HEK293 (cell line): Measurements from ENCODE around the gene AKT1.
A peak's percentile ranks its signal among the peaks of the same experiment; 100 is the strongest.

Source experiments
- CTCF ChIA-PET: fragments of 350-600 bp; formaldehyde crosslinking; extraction: SDS; loops from one replicate; lab custom pipeline; 2021; ENCODE audit warnings: antibody characterized with exemption; lab: Yijun Ruan, JAX
- POLR2A ChIA-PET: fragments of 300-600 bp; formaldehyde crosslinking; extraction: SDS; loops from one replicate; lab custom pipeline; 2020; ENCODE audit warnings: antibody characterized with exemption, inconsistent platforms; lab: Yijun Ruan, JAX
- H3K27ac ChIP-seq: fragments of 200-500 bp; sonication (Bioruptor generic); 2 replicates; pipeline ENCODE4 v1.5.1; 2014; ENCODE audit warnings: low read depth, low read length, control low read depth, inconsistent platforms; ENCODE audit errors: extremely low read depth
- H3K36me3 ChIP-seq, 2 experiments: fragments of 200-500 bp in 1 of 2; sonication (Bioruptor generic) in 1 of 2; 1 replicate in 1 of 2; 2 replicates in 1 of 2; pipeline ENCODE4 v1.5.1; 2014 to 2017; ENCODE audit warnings: inconsistent platforms in 2 of 2, low read length in 2 of 2; ENCODE audit not compliant: control insufficient read depth in 2 of 2, insufficient read depth in 1 of 2
- H3K4me1 ChIP-seq: fragments of 200-500 bp; sonication (Bioruptor generic); 2 replicates; pipeline ENCODE4 v1.5.1; 2014; ENCODE audit warnings: mild to moderate bottlenecking, low read length, inconsistent platforms; ENCODE audit not compliant: control insufficient read depth, insufficient read depth
- H3K4me3 ChIP-seq: 2 replicates; pipeline ENCODE4 v1.5.1; 2011; ENCODE audit warnings: low read depth, mild to moderate bottlenecking, control low read depth, low read length, moderate library complexity
- H3K9me3 ChIP-seq: fragments of 200-500 bp; sonication (Bioruptor generic); 2 replicates; pipeline ENCODE4 v1.5.1; 2014; ENCODE audit warnings: low read depth, low read length, inconsistent platforms; ENCODE audit not compliant: control insufficient read depth, insufficient read depth
- BCL6B ChIP-seq: fragments of 450-650 bp; formaldehyde crosslinking; IDR thresholded peaks from 2 replicates; pipeline ENCODE4 v1.5.1; 2017; ENCODE audit warnings: missing biosample characterization, missing genetic modification characterization
- KLF7 ChIP-seq: fragments of 450-650 bp; formaldehyde crosslinking; IDR thresholded peaks from 2 replicates; pipeline ENCODE4 v1.5.1; 2016; ENCODE audit warnings: missing biosample characterization, missing genetic modification characterization, borderline replicate concordance
- KLF8 ChIP-seq: fragments of 450-650 bp; formaldehyde crosslinking; IDR thresholded peaks from 2 replicates; pipeline ENCODE4 v1.5.1; 2016; ENCODE audit warnings: missing biosample characterization, missing genetic modification characterization
- SETDB1 ChIP-seq: IDR thresholded peaks from one replicate; pipeline ENCODE4 v1.6.1; 2017; ENCODE audit warnings: mild to moderate bottlenecking, low read length, moderate library complexity, mixed read lengths; ENCODE audit not compliant: insufficient read length
- SP2 ChIP-seq: fragments of 450-650 bp; formaldehyde crosslinking; IDR thresholded peaks from 2 replicates; pipeline ENCODE4 v1.5.1; 2016; ENCODE audit warnings: missing biosample characterization, missing genetic modification characterization
- SP7 ChIP-seq: fragments of 450-650 bp; formaldehyde crosslinking; IDR thresholded peaks from 2 replicates; pipeline ENCODE4 v1.5.1; 2016; ENCODE audit warnings: missing biosample characterization, missing genetic modification characterization
- ZFP37 ChIP-seq: fragments of 450-650 bp; formaldehyde crosslinking; IDR thresholded peaks from 2 replicates; pipeline ENCODE4 v1.5.1; 2016; ENCODE audit warnings: missing biosample characterization, missing genetic modification characterization
- ZNF121 ChIP-seq: fragments of 450-650 bp; formaldehyde crosslinking; IDR thresholded peaks from 2 replicates; pipeline ENCODE4 v1.5.1; 2016; ENCODE audit warnings: missing biosample characterization, missing genetic modification characterization
- ZNF132 ChIP-seq: fragments of 450-650 bp; formaldehyde crosslinking; IDR thresholded peaks from 2 replicates; pipeline ENCODE4 v1.5.1; 2017; ENCODE audit warnings: missing biosample characterization, missing genetic modification characterization, borderline replicate concordance
- ZNF157 ChIP-seq: fragments of 450-650 bp; formaldehyde crosslinking; IDR thresholded peaks from 2 replicates; pipeline ENCODE4 v1.5.1; 2016; ENCODE audit warnings: missing biosample characterization, missing genetic modification characterization
- ZNF184 ChIP-seq: fragments of 450-650 bp; IDR thresholded peaks from 2 replicates; pipeline ENCODE4 v1.5.1; 2018; ENCODE audit warnings: missing biosample characterization, mild to moderate bottlenecking, missing genetic modification characterization
- ZNF214 ChIP-seq: fragments of 450-650 bp; formaldehyde crosslinking; IDR thresholded peaks from 2 replicates; pipeline ENCODE4 v1.5.1; 2017; ENCODE audit warnings: missing biosample characterization, mild to moderate bottlenecking, missing genetic modification characterization, borderline replicate concordance
- ZNF266 ChIP-seq: fragments of 450-650 bp; formaldehyde crosslinking; IDR thresholded peaks from 2 replicates; pipeline ENCODE4 v1.5.1; 2016; ENCODE audit warnings: missing biosample characterization, missing genetic modification characterization, low read depth
- ZNF280D ChIP-seq: fragments of 450-650 bp; formaldehyde crosslinking; IDR thresholded peaks from 2 replicates; pipeline ENCODE4 v1.5.1; 2016; ENCODE audit warnings: missing biosample characterization, missing genetic modification characterization
- ZNF354C ChIP-seq: fragments of 450-650 bp; formaldehyde crosslinking; IDR thresholded peaks from 2 replicates; pipeline ENCODE4 v1.5.1; 2016; ENCODE audit warnings: missing biosample characterization, missing genetic modification characterization, low read depth, borderline replicate concordance
- ZNF416 ChIP-seq: fragments of 450-650 bp; formaldehyde crosslinking; IDR thresholded peaks from 2 replicates; pipeline ENCODE4 v1.5.1; 2016; ENCODE audit warnings: missing biosample characterization, missing genetic modification characterization
- ZNF510 ChIP-seq: fragments of 450-650 bp; formaldehyde crosslinking; IDR thresholded peaks from 2 replicates; pipeline ENCODE4 v1.5.1; 2018; ENCODE audit warnings: mild to moderate bottlenecking, missing genetic modification characterization, missing biosample characterization; ENCODE audit not compliant: insufficient replicate concordance
- ZNF580 ChIP-seq: fragments of 450-650 bp; formaldehyde crosslinking; IDR thresholded peaks from 2 replicates; pipeline ENCODE4 v1.5.1; 2016; ENCODE audit warnings: missing biosample characterization, missing genetic modification characterization
- ZNF654 ChIP-seq: fragments of 450-650 bp; formaldehyde crosslinking; IDR thresholded peaks from 2 replicates; pipeline ENCODE4 v1.5.1; 2016; ENCODE audit warnings: low read depth, missing biosample characterization, missing genetic modification characterization
- ZNF768 ChIP-seq: fragments of 450-650 bp; formaldehyde crosslinking; IDR thresholded peaks from 2 replicates; pipeline ENCODE4 v1.5.1; 2018; ENCODE audit warnings: missing biosample characterization, mild to moderate bottlenecking, missing genetic modification characterization
- TF ChIP-seq, protein P1 (sequence below): fragments of 450-650 bp; formaldehyde crosslinking; IDR thresholded peaks from 2 replicates; pipeline ENCODE4 v1.5.1; 2016; ENCODE audit warnings: missing biosample characterization, missing genetic modification characterization
- TF ChIP-seq, protein P2 (sequence below): fragments of 450-650 bp; formaldehyde crosslinking; IDR thresholded peaks from 2 replicates; pipeline ENCODE4 v1.5.1; 2017; ENCODE audit warnings: missing biosample characterization, missing genetic modification characterization

AKT1 gene

DNA sequence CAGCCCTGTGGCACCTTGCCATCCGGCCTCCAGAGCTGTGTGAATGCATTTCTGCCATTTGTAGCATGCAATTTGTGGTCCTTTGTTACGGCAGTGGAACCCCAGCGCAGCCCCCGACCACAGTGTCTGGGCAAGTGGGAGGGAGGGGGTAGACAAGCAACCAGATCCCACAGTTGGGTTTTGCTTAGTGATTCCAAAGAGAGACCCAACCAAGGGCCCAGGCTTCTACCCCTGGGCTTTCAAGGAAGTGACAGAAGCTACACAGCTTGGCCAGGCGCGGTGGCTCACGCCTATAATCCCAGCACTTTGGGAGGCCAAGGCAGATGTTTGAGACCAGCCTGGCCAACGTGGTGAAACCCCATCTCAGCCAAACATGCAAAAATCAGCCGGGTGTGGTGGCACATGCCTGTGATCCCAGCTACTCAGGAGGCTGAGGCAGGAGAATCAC lies 23.2 kb upstream of the AKT1 start (continued):
- TF ChIP-seq, protein P1, sequence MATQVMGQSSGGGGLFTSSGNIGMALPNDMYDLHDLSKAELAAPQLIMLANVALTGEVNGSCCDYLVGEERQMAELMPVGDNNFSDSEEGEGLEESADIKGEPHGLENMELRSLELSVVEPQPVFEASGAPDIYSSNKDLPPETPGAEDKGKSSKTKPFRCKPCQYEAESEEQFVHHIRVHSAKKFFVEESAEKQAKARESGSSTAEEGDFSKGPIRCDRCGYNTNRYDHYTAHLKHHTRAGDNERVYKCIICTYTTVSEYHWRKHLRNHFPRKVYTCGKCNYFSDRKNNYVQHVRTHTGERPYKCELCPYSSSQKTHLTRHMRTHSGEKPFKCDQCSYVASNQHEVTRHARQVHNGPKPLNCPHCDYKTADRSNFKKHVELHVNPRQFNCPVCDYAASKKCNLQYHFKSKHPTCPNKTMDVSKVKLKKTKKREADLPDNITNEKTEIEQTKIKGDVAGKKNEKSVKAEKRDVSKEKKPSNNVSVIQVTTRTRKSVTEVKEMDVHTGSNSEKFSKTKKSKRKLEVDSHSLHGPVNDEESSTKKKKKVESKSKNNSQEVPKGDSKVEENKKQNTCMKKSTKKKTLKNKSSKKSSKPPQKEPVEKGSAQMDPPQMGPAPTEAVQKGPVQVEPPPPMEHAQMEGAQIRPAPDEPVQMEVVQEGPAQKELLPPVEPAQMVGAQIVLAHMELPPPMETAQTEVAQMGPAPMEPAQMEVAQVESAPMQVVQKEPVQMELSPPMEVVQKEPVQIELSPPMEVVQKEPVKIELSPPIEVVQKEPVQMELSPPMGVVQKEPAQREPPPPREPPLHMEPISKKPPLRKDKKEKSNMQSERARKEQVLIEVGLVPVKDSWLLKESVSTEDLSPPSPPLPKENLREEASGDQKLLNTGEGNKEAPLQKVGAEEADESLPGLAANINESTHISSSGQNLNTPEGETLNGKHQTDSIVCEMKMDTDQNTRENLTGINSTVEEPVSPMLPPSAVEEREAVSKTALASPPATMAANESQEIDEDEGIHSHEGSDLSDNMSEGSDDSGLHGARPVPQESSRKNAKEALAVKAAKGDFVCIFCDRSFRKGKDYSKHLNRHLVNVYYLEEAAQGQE (tag by site-specific recombination) = no peak
- TF ChIP-seq ZNF214 (tag by site-specific recombination) = no peak
- no peak for TF ChIP-seq KLF7 (tag by site-specific recombination)

GRCh38 chr14:104817930-104818713 lies 22.6 kb upstream of the AKT1 start:
- Histone ChIP-seq H3K4me3 (no peak overlapping the region), H3K36me3 (peaks cover 0 to 8% of the 10 kb centered on the region in 2 experiments; a peak in 1 of 3 replicates), H3K4me1 (peaks cover 3% of the 10 kb centered on the region; the same call in 1 of the 2 replicates), H3K9me3 (no peaks in the 10 kb centered on the region), H3K27ac (no peak overlapping the region)
- TF ChIP-seq SP7 (tag by site-specific recombination) (0 out of 2 replicates have a peak, but pooled peaks have one; percentile 37), ZNF580 (peak; percentile 73), KLF8 (tag by site-specific recombination) (peak; percentile 65), BCL6B (tag by site-specific recombination) (no peak), ZNF510 (tag by site-specific recombination) (no peak), ZNF768 (no peak), ZNF280D (peak; percentile 97), ZNF184 (tag by site-specific recombination) (peak; percentile 20; the same call in 1 of the 2 replicates), ZNF416 (peak; percentile 99)
- CTCF ChIA-PET = interaction anchor here (0.6 to 1.1 kb wide), 3 partner anchors 49 to 599 kb away, joined by 3 to 4 read pairs (median 3); no protein-coding TSS in a partner anchor
- POLR2A ChIA-PET = interaction anchor here (1.5 kb wide), 1 partner anchor 66 kb away, joined by 3 read pairs; the partner anchor contains the start of gene SIVA1

DNA sequence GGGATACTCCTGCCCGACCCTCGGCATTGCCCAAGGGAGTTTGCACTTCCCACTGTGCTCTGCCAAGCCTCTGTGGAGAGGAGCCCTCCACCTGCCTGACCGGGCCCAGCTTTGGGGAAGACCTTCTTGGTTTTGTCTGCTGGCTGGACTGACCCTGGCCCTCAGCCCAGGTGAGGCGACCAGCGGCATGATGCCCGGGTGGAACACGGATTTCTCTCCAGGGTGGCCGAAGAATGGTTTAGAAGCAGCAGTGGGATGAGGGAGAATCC lies 21.0 kb upstream of the AKT1 start:
- POLR2A ChIA-PET = no interaction called here
- H3K27ac ChIP-seq = peak overlapping the region; percentile 92; the same call in 1 of the 2 replicates
- peaks cover 3% of the 10 kb centered on the region; the same call in 1 of the 2 replicates for H3K4me1 ChIP-seq
- CTCF ChIA-PET = no interaction called here
- peaks cover 0 to 8% of the 10 kb centered on the region in 2 experiments; a peak in 1 of 3 replicates for H3K36me3 ChIP-seq
- H3K9me3 ChIP-seq = no peaks in the 10 kb centered on the region
- peak overlapping the region; percentile 90 for H3K4me3 ChIP-seq
- TF ChIP-seq SP2 (tag by site-specific recombination) = no peak
- TF ChIP-seq ZNF121 (tag by site-specific recombination) = no peak
- TF ChIP-seq ZFP37 (tag by site-specific recombination) = no peak
- no peak for TF ChIP-seq ZNF354C
- no peak for TF ChIP-seq SETDB1
- no peak for TF ChIP-seq ZNF654 (tag by site-specific recombination)
- TF ChIP-seq ZNF157 (tag by site-specific recombination) = no peak
- TF ChIP-seq ZNF266 (tag by site-specific recombination) = no peak
- TF ChIP-seq ZNF132 (tag by site-specific recombination) = no peak
- TF ChIP-seq, protein P2, sequence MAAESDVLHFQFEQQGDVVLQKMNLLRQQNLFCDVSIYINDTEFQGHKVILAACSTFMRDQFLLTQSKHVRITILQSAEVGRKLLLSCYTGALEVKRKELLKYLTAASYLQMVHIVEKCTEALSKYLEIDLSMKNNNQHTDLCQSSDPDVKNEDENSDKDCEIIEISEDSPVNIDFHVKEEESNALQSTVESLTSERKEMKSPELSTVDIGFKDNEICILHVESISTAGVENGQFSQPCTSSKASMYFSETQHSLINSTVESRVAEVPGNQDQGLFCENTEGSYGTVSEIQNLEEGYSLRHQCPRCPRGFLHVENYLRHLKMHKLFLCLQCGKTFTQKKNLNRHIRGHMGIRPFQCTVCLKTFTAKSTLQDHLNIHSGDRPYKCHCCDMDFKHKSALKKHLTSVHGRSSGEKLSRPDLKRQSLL (tag by site-specific recombination) = no peak
